Suppressor macrophage treated with lipopolysaccharide for 1 hour (primary cell): ENCODE measurements around the gene BICD2.

Experiments used
- DNase-seq, 3 donors: peaks; one replicate each; pipeline ENCODE4 v3.0.0-alpha.2; 2020 to 2022

The BICD2 gene

GRCh38 chr9:92726971-92727715 is 37.5 kb downstream of the BICD2 start:
- DNase-seq = no peak

GRCh38 chr9:92726348-92726747 is 38.3 kb downstream of the BICD2 start:
- no peak for DNase-seq

- no peak for DNase-seq
Observed at GRCh38 chr9:92725766-92726165, 38.9 kb downstream of the BICD2 start.

GRCh38 chr9:92725266-92725545 is 39.4 kb downstream of the BICD2 start:
- DNase-seq = no peak

GRCh38 chr9:92724528-92725265 is 39.9 kb downstream of the BICD2 start:
- DNase-seq = no peak

- DNase-seq = no peak
Observed at GRCh38 chr9:92723801-92724323, 40.8 kb downstream of the BICD2 start.

- DNase-seq = no peak
Observed at GRCh38 chr9:92723299-92723625, 41.4 kb downstream of the BICD2 start.

GRCh38 chr9:92722386-92723298 is 42.0 kb downstream of the BICD2 start:
- no peak for DNase-seq

GRCh38 chr9:92721548-92721947 is 43.1 kb downstream of the BICD2 start:
- no peak for DNase-seq

- no peak for DNase-seq
Observed at GRCh38 chr9:92720807-92721535, 43.7 kb downstream of the BICD2 start.

- no peak for DNase-seq
Observed at GRCh38 chr9:92720209-92720765, 44.3 kb downstream of the BICD2 start.

- DNase-seq = no peak
Observed at GRCh38 chr9:92719028-92719647, 45.5 kb downstream of the BICD2 start.

GRCh38 chr9:92718086-92719001 is 46.3 kb downstream of the BICD2 start:
- no peak for DNase-seq

- DNase-seq = no peak
Observed at GRCh38 chr9:92717201-92718085, 47.2 kb downstream of the BICD2 start.

GRCh38 chr9:92716557-92716956 is 48.1 kb downstream of the BICD2 start:
- DNase-seq = peak; percentile 68 to 75 (median 69)

GRCh38 chr9:92715488-92716231 is 49.0 kb downstream of the BICD2 start:
- no peak for DNase-seq

- no peak for DNase-seq
Observed at GRCh38 chr9:92714787-92715487, 49.7 kb downstream of the BICD2 start.

- no peak for DNase-seq
Observed at GRCh38 chr9:92714016-92714415, 50.6 kb downstream of the BICD2 start.
